Vagina (tissue), 2 donors: ENCODE measurements around the gene JAG2.

Source experiments
- POLR2AphosphoS5 ChIP-seq, 2 donors: sonication (generic); formaldehyde crosslinking; IDR thresholded peaks; one replicate each; pipeline ENCODE4 v1.9.0; 2017; ENCODE audit warnings: antibody characterized with exemption in 2 of 2, mild to moderate bottlenecking in 2 of 2, low read depth in 1 of 2; ENCODE audit not compliant: insufficient read depth in 1 of 2
- TF ChIP-seq, protein P1 (sequence below), 3 experiments: fragments of 450-650 bp in 2 of 3; fragments of 200-600 bp in 1 of 3; sonication (generic) in 1 of 3; IDR thresholded peaks; one replicate each; pipeline ENCODE4 v1.5.1; 2017 to 2019; ENCODE audit warnings: antibody characterized with exemption in 3 of 3, mild to moderate bottlenecking in 2 of 3, moderate library complexity in 2 of 3

DNA sequence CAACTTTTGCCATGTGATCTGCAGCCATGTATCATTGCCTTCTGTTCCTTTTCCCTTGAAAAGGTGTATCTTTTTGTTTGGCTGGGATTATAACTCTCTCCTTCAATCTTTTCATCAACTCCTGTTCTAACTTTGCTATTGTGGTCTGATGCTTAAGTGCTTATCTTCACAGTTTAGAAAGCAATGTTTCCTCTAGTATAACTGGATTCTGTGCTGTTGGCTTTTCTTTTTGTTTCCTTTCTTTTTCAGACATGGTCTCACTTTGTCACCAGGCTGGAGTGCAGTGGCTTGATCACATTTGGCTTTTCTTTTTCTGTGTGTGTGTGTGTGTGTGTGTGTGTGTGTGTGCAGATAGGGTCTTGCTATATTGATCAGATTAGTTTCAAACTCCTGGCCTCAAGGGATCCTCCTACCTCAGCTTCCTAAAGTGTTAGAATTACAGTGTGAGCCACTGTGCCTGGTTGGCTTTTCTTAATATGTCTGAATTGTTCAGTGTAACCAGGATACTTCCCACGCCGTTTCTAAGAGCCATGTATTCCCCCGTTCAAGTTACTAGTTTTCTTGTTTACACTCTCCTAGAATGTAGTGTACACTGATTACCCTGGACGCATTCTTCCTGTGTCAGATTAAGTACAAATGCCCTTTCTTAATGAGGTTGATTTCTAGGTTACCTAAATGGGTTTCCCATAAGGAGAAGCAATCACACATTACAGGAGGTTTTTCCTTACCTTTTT, 35.5 kb downstream of the JAG2 start:
- TF ChIP-seq, protein P1, sequence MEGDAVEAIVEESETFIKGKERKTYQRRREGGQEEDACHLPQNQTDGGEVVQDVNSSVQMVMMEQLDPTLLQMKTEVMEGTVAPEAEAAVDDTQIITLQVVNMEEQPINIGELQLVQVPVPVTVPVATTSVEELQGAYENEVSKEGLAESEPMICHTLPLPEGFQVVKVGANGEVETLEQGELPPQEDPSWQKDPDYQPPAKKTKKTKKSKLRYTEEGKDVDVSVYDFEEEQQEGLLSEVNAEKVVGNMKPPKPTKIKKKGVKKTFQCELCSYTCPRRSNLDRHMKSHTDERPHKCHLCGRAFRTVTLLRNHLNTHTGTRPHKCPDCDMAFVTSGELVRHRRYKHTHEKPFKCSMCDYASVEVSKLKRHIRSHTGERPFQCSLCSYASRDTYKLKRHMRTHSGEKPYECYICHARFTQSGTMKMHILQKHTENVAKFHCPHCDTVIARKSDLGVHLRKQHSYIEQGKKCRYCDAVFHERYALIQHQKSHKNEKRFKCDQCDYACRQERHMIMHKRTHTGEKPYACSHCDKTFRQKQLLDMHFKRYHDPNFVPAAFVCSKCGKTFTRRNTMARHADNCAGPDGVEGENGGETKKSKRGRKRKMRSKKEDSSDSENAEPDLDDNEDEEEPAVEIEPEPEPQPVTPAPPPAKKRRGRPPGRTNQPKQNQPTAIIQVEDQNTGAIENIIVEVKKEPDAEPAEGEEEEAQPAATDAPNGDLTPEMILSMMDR (IDR thresholded peaks at IDR 0.05), result no peak
- TF ChIP-seq POLR2AphosphoS5 (IDR thresholded peaks at IDR 0.05; ENCODE audit: insufficient read depth in 1 of 2, low read depth in 1 of 2), result no peak
